NOMO-1 treated with dmso at 0.1 percent for 144 hours (cell line): ENCODE measurements around the gene PREB.

Experiments
- DNase-seq: peaks from one replicate; lab custom pipeline; 2025; ENCODE audit not compliant: unreplicated experiment; lab: John Stamatoyannopoulos, UW

The PREB gene

GRCh38 chr2:27152796-27153464, 18.5 kb upstream of the PREB start:
- DNase-seq: no peak

- no peak for DNase-seq
These were observed 17.8 kb upstream of the PREB start for GRCh38 chr2:27152102-27152795.

GRCh38 chr2:27150639-27151230, 16.3 kb upstream of the PREB start:
- no peak for DNase-seq

- DNase-seq: no peak
These were observed 15.4 kb upstream of the PREB start for GRCh38 chr2:27149570-27150405.

- DNase-seq: no peak
These were observed 14.5 kb upstream of the PREB start, which contains the start of gene TCF23 for GRCh38 chr2:27148801-27149439. Gene TCF23 (plus strand): TSS chr2:27149004. CDS start chr2:27149134, 130 bp downstream.

- DNase-seq: no peak
These were observed 13.5 kb upstream of the PREB start for GRCh38 chr2:27147935-27148334.

- no peak for DNase-seq
These were observed 11.2 kb upstream of the PREB start for GRCh38 chr2:27145682-27146081.

GRCh38 chr2:27143285-27143684, 8.8 kb upstream of the PREB start:
- DNase-seq: no peak

- DNase-seq: no peak
These were observed 4.9 kb upstream of the PREB start, which contains the start of gene PRR30 for GRCh38 chr2:27139310-27139709. Gene PRR30 (minus strand): TSS chr2:27139410. CDS start chr2:27138329, 1,081 bp downstream.

- DNase-seq: no peak
These were observed 3.7 kb upstream of the PREB start for GRCh38 chr2:27138111-27138510.

GRCh38 chr2:27137322-27137935, 3.0 kb upstream of the PREB start:
- no peak for DNase-seq

GRCh38 chr2:27136751-27137150, 2.3 kb upstream of the PREB start:
- DNase-seq: no peak

GRCh38 chr2:27135478-27135955, 1.1 kb upstream of the PREB start:
- no peak for DNase-seq

GRCh38 chr2:27134781-27135477, 493 bp upstream of the PREB start:
- DNase-seq: no peak

- DNase-seq: no peak
These were observed 1.1 kb downstream of the PREB start for GRCh38 chr2:27133195-27133875.

- no peak for DNase-seq
These were observed 3.0 kb downstream of the PREB start for GRCh38 chr2:27131429-27131828.

- DNase-seq: no peak
These were observed 4.0 kb downstream of the PREB start for GRCh38 chr2:27130396-27130795.

GRCh38 chr2:27128668-27129571, 5.5 kb downstream of the PREB start:
- DNase-seq: no peak
